Right kidney (tissue), 1 donor: ENCODE results near the gene LARP1B.
"Not testable (repeated sequence)": the region's sequence is repeated elsewhere in the genome, so short reads cannot be mapped to it uniquely, and the experiment has no call there.

Experiments used
- DNase-seq: peaks from one replicate; pipeline ENCODE4 v3.0.0-alpha.2; 2016

LARP1B gene

DNA sequence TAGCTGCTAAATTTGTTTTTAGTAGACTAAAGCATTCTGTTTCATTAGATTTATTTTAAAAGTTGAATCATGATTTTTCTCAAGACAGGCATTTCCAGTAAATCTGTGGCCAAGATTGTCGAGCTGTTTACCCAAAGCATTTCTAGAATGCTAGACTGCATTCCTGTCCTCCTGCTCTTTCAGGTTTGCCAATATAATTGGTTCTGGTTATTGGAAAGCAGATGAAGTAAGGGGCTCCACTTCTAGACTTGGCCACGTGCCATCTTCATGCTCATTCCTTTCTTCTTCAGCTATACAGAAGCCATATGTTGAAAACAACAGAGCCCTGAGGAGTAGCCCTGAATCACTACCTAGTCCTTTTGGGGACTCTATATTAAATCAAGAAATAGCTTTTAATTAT lies 164.0 kb downstream of the LARP1B start:
- no peak for DNase-seq

DNA sequence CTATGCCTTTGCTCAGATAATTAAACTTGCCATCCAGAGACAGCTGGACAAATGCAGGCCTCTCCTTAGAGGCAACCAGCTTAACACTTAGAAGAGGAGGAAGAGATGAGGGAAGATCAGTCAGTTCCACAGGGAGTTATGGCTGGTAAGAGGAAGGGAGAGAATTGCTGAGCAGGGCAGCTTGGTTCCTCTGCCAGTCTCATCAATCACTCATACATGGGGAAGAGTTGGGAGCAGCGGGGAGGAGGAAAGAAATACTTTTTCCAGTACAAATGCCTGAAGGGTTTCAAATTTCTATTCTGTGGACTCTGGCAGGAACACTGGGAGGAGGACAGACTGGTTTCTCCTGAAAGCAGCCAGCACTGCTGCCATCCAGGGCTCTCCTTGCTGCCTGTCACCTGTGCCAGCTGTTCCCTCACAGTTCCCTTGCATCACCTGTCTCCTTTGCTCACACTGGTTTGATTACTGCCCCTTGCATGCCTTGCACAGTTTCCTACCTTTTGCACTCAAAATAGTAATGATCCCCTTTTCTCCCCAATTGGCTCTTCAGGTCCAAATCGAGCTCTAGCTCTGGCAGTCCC lies 167.0 kb downstream of the LARP1B start:
- DNase-seq, result peak; percentile 22

DNA sequence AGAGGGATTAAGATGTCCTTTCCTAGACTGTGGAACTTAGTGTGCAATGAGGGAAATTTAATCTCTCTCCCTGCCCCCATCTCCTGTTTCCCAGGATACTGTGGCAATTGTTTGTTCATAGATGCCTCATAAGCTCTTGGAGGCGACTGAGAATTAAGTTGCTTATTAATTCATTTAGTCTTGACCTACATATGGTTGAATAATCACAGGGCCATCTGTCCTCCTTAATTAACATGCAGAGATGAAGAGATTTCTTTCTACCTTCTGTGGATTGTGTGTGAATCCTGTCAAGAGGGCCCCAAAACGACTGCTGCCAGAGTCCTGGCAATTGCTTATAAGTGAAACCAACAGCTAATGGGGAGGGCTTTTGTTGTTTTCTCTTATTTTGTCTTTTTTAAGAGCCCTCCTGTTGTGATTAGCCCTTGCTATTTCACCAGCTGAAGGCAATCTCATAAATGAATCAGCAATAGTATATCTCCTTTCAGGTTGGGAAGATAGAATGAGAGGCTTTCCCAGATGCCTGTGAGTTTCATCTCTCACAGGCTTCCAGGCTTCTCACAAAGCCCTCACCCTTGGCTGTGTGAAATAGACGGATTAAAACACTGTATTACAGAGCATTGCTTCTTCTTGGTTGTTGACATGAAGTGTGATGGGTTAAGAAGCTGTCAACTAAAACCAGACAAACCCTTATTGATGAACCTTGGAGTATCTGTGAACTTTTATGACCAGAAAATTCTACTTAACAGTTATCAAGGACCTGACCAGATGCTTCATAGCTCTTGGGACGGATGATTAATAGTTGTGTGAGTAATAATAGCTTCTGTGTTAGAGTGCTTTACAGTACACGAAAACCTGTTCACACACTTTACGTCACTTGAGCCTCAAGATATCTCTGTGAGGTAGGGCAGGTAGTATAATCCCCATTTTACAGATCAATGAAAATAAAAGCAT lies 168.0 kb downstream of the LARP1B start:
- no peak for DNase-seq

DNA sequence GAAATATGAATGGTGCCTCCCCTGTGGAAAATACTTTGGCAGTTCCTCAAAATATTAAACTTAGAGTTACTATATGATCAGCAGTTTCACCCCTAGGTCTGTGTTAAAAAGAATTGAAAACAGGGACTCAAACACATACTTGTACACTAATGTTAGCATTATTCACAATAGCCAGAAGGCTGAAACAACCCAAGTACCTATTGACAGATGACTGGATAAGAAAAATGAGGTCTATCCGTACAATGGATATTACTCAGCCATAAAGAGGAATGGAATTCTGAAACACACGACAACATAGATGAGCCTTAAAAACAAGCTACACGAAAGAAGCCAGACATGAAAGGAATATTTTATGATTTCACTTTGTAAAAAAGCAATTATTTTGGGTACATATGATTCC lies 171.6 kb downstream of the LARP1B start:
- no peak for DNase-seq

DNA sequence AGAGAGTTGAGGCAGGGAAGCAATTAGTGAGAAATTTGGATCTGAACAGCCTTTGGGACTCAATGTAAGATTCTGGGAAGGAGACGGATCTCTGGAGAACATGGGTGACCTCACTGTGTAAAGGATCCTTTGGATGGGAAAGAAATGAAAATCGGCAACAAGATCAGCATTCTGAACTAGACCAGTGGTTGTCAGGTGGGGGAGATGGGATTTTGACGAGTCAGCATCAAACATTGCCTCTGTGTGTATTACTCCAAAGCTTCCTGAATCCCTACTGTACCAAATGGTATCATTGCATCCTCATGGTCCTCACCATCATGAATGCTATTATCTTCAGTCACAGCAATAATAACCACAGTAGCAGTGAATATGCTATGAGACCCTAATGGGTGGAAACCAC lies 173.7 kb downstream of the LARP1B start:
- DNase-seq, result no peak

DNA sequence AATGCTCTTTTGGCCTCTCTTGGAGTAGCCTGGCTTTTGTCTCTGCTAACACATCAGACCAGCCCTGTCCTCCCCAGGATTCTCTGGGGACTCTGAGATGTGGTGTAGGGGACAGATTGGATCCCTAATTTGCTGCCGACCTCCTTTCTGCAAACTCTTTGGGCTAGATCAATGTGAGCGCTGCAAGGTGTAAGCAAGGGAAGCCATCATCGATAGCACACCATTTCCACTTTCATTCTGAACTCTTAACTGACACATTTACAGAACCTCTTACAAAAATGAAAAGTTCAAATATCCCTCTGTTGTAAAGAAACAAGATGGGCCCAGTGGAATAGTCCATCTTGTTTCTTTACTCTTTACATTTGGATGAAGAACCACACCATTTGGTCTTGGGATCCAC lies 179.9 kb downstream of the LARP1B start:
- DNase-seq, result no peak

DNA sequence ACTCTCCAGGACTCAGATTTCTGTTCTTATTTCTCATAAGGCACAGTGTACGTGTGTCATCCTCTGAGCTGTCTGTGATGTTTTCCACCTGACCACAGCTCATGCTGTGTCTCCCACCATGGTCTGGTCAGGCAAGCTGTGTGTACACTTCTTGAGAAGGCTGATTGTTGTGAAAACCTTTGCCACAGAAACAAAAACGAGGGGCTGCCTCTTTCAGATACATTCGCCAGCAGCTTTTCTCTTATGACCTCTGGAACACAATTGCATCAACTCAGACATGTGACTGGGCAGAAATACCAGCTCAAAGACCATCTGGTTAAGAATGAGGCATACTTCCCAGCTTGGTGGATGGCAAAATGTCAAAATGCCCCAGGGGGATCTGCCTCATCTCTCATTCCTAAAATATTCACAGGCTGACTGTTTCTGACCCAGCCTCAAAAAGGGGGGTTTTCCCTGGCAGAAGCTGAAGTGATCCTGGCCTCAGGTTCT lies 180.4 kb downstream of the LARP1B start:
- no peak for DNase-seq

DNA sequence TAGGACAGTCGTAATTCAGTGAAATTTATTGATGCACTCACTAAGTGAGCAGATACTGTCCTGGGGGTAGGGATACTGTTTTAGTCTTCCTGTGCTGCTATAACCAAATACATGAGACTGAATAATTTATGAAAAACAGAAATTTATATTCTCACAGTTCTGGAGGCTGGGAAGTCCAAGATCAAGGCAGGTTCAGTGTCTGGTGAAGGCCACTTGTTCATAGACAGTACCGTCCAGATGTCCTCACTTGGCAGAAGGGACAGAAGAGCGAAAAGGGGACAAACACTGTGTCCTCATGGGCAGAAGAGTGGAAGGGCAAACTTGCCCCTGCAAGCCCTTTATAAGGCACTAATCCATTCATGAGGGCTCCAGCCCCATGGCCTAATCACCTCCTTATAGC lies 180.9 kb downstream of the LARP1B start:
- no peak for DNase-seq

DNA sequence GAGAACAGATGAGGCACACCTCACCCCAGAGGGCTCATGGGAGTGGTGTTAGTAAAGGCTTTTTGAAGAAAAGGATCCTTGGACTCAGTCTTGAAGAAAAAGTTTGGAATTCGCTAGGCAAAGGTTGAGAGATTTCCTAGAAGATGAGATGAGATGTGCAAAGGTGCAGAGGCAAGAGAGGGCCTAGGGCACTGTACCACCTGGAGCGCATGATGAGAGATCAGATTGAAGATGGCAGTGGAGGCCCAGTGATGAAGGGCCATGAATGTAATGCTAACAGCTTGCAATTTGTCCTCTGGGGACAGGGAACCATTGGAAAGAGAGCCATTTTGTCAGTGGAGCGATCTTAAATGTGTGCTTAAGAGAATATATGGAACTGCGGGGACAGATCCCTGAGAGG lies 181.5 kb downstream of the LARP1B start:
- no peak for DNase-seq

DNA sequence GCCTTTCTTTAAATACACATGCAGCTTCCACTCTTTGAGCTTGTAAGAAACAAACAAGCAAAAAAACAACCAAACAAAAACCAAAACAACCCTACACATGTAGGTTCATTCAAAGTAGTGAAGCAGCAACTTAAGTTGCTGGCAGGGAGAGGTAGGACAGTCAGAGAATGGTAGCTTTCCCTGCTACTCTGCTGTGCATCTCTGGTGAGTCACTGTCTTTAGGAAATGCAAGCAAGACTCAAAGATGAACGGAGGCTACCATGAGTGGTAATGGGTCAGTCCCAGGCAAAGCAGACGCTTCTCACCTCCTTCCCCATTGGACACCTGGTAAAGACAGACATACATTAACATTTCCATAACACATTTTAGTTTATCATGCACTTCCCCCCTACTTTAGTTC lies 183.3 kb downstream of the LARP1B start:
- DNase-seq, result no peak

DNA sequence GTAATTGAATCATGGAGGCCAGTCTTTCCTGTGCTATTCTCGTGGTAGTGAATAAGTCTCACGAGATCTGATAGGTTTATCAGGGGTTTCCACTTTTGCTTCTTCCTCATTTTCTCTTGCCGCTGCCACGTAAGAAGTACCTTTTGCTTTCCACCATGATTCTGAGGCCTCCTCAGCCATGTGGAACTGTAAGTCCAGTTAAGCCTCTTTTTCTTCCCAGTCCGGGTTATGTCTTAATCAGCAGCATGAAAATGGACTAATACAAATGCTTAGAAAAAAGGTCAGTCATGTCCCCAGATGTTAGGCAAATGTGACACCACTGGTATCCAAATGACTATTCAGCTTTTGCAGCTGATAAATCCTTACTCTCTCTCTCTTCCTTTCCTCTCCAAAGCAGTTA lies 184.3 kb downstream of the LARP1B start:
- DNase-seq, result not testable (repeated sequence)

DNA sequence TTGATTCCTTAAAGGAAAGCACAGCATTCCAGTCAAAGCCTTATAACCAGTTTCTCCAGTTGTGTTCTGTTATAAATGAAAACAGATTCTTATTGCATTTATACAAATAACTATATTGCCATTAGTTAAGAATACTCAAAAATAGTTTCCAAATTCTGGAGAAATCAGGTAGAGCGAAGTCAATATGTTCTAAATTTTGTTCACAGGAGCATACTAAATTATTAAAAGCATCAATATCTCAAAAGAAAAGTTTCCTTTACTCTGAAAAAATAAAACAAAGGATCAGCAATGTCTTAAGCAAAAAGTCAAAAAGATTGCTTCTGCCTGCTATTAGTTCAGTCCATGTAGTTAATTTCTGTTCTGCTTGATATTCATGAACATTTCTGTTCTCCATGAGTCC lies 186.8 kb downstream of the LARP1B start:
- no peak for DNase-seq

DNA sequence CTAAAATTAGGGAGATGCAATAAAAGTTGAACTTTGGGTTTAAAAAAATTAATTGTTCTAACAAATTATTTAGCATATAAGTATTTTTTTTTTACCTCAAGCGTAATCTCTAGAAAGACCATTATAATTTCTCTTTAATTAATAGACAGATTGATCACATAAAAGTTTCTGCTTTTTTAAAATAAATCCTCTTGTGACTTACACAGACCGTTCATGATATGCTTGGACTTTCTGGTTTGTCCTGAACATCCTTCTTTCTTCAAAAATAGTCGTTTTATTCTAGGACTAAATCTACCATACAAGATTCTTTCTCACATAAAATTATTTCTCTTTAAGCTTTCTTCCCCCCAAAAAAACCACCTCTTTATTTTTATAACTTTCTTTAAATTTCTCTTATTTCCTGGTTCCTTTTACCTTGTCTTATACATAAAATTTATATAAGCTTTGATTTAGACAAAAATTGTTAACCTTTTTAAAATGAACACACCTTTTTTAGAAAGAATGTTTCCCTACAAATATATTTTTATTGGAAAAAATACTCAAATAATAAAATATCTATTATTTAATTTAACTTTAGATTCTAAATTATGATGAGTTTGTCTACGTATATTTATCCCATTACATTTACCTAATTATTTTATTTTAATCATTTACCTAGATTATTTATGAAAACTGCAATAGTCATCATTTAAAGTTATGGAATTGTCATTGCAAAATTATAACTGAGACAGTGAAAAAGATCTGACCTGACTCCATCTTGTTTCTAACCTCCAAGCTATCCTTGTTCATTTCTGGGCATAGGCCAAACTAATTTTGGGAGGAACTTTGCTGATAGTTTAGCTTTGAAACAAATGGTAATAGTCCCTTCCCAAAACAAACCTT lies 188.9 kb downstream of the LARP1B start:
- DNase-seq, result no peak

DNA sequence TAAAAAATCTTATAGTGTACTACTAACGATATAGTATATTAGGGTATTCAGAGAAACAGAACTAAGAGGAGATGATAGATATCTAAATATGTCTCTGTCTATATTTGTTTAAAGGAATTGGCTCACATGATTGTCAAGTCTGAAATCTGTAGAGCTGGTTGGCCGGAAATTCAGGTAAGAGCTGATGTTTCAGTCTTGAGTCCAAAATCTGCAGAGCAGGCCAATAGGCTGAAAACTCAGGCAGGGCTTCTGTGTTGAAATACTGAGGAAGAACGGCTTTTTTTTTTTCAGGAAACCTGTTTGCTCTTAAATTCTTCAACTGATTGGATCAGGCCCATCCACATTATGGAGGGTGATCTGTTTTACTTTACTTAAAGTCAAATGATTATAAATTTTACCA lies 194.8 kb downstream of the LARP1B start:
- no peak for DNase-seq

DNA sequence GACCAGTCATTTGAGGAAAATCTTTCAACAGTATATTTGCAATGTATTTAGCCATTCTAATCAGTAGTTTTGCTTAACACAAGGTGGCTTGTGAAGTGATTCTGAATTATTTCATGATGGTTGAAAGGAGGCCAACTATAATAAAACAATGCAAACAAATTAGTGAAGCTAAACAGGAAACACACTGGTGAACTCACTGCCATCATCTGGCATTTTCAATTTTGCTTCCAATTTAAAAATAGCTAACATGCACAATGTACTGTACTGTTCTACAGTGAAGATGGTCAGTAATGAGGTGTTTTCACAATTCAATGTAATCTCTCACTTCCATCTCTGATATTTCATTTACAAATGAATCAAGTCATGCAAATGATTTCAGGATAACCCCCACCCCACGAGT lies 195.4 kb downstream of the LARP1B start:
- no peak for DNase-seq

DNA sequence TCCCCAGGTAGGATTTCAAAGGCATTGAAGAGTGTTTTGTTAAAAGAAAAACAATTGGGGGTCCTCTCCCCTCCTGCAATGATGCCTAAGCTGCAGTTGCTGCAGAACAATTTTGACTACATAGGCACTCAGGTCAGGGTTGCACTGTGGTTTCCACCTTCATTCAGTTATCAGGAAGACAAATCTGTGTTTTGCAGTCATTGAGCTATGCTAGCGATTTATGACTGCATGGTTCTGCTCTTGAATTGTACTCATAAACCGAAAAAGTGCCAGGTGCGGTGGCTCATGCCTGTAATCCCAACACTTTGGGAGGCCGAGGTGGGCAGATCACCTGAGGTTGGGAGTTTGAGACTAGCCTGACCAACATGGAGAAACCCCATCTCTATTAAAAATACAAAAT lies 197.1 kb downstream of the LARP1B start:
- DNase-seq, result not testable (repeated sequence)

DNA sequence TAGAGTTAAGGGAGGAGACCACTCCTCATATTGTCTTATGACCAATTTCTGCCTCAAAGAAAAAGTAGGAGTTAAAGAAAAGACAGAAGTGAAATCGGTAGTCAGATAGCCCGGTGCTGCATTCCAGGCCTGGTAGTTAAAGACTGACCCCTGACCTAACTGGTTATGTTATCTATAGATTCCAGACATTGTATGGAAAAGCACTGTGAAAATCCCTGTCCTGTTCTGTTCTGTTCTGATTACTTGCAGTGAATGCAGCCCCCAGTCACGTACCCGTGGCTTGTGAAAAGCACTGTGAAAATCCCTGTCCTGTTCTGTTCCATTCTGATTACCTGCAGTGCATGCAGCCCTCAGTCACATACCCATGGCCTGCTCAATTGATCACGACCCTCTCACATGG lies 198.8 kb downstream of the LARP1B start:
- DNase-seq, result not testable (repeated sequence)
